CD4-positive, alpha-beta memory T cell (primary cell): Measurements from ENCODE around the gene GNPTAB. TPM values are rescaled to one million over a fixed set of nuclear protein-coding genes. Genes with fewer than 3 reads are reported as not detected.
"Not testable (repeated sequence)": the region's sequence is repeated elsewhere in the genome, so short reads cannot be mapped to it uniquely, and the experiment has no call there.

Source experiments
- CTCF ChIA-PET: fragments of 350-600 bp; sonication (Branson Sonifier 250); formaldehyde crosslinking; loops from one replicate; lab custom pipeline; 2021; ENCODE audit warnings: inconsistent platforms; ENCODE audit not compliant: partially characterized antibody; lab: Charles Lee
- POLR2A ChIA-PET: fragments of 350-600 bp; sonication (Branson Sonifier 250); formaldehyde crosslinking; loops from one replicate; lab custom pipeline; 2021; ENCODE audit not compliant: partially characterized antibody; lab: Charles Lee
- DNase-seq, 5 donors: peaks; one replicate each; pipeline versions ENCODE4 v3.0.0 to v3.0.0-alpha.2; 2020 to 2022; ENCODE audit warnings: mixed read lengths in 1 of 5
- H3K27ac ChIP-seq: one replicate; pipeline ENCODE4 v1.7.0; 2013; ENCODE audit warnings: low read depth, low read length
- H3K27me3 ChIP-seq: 2 replicates; pipeline ENCODE4 v1.7.0; 2013; ENCODE audit warnings: mild to moderate bottlenecking, low read length, moderate library complexity; ENCODE audit not compliant: insufficient read depth
- H3K36me3 ChIP-seq: 2 replicates; pipeline ENCODE4 v1.7.0; 2013; ENCODE audit warnings: mild to moderate bottlenecking, low read length, moderate library complexity; ENCODE audit not compliant: insufficient read depth
- H3K4me1 ChIP-seq: 2 replicates; pipeline ENCODE4 v1.7.0; 2013; ENCODE audit warnings: mild to moderate bottlenecking, low read length, moderate library complexity; ENCODE audit not compliant: insufficient read depth
- H3K4me3 ChIP-seq, 2 donors: one replicate each; pipeline ENCODE4 v1.7.0; 2013; ENCODE audit warnings: low read length in 2 of 2, mild to moderate bottlenecking in 1 of 2
- H3K9me3 ChIP-seq, 2 donors: one replicate each; pipeline ENCODE4 v1.7.0; 2013; ENCODE audit warnings: low read length in 2 of 2, control low read depth in 1 of 2; ENCODE audit not compliant: control insufficient read depth in 1 of 2
- H3K27ac Mint-ChIP-seq, 7 donors: one replicate each; pipeline ENCODE4 v1.8.0; 2020 to 2021; ENCODE audit warnings: mixed read lengths in 7 of 7, mild to moderate bottlenecking in 6 of 7, inconsistent platforms in 3 of 7, moderate library complexity in 3 of 7
- H3K27me3 Mint-ChIP-seq, 2 donors: one replicate each; pipeline ENCODE4 v1.8.0; 2020 to 2021; ENCODE audit warnings: mixed read lengths in 2 of 2
- H3K36me3 Mint-ChIP-seq, 2 donors: one replicate each; pipeline ENCODE4 v1.8.0; 2020 to 2021; ENCODE audit warnings: mixed read lengths in 2 of 2, inconsistent platforms in 1 of 2, mild to moderate bottlenecking in 1 of 2
- H3K4me1 Mint-ChIP-seq, 4 donors: one replicate each; pipeline ENCODE4 v1.8.0; 2020 to 2021; ENCODE audit warnings: mixed read lengths in 4 of 4, mild to moderate bottlenecking in 1 of 4
- H3K4me3 Mint-ChIP-seq, 8 donors: one replicate each; pipeline ENCODE4 v1.8.0; 2020 to 2021; ENCODE audit warnings: mixed read lengths in 8 of 8, mild to moderate bottlenecking in 7 of 8, moderate library complexity in 6 of 8, inconsistent platforms in 3 of 8
- H3K9me3 Mint-ChIP-seq, 8 donors: one replicate each; pipeline ENCODE4 v1.8.0; 2020 to 2021; ENCODE audit warnings: mixed read lengths in 8 of 8, mild to moderate bottlenecking in 5 of 8, inconsistent platforms in 3 of 8, moderate library complexity in 1 of 8
- intact Hi-C: fragments of 100-400 bp; cut with micrococcal nuclease; formaldehyde crosslinking; loops from one replicate; pipeline ENCODE4 v1.15.1; 2023
- polyA plus RNA-seq, 2 donors: library from polyadenylated mRNA; unstranded; fragments of 300-500 nt; fragmentation: Illumina TruSeq; gene quantifications; one replicate each; pipeline ENCODE4 v1.2.3, GENCODE V29; 2021
- total RNA-seq, 2 experiments: library from RNA; stranded (reverse); gene quantifications; one replicate each; pipeline ENCODE4 v1.2.3, GENCODE V29; 2021

The GNPTAB gene
- total and polyA plus RNA-seq, 4 experiments from 2014 or later, result 15.3 to 42.8 (median 34.1) TPM

- ChIA-PET CTCF (no interaction called here), POLR2A (no interaction called here)
- Histone ChIP-seq H3K4me1 (no peaks in the 10 kb centered on the region), H3K4me3 (no peak overlapping the region), H3K27ac (no peak overlapping the region), H3K27me3 (no peaks in the 10 kb centered on the region), H3K36me3 (no peaks in the 10 kb centered on the region), H3K9me3 (no peaks in the 10 kb centered on the region)
- DNase-seq, result no peak
- Mint-ChIP-seq H3K36me3 (no peaks in the 10 kb centered on the region), H3K9me3 (peaks cover 0 to 3% (median 0%) of the 10 kb centered on the region in 8 donors), H3K27me3 (no peaks in the 10 kb centered on the region), H3K4me1 (no peaks in the 10 kb centered on the region), H3K27ac (no peak overlapping the region), H3K4me3 (no peak overlapping the region)
- intact Hi-C loops, result no loop called here
These were observed 29.2 kb upstream of the GNPTAB start for GRCh38 chr12:101859664-101860607.

- Histone ChIP-seq H3K9me3 (no peaks in the 10 kb centered on the region), H3K27me3 (no peaks in the 10 kb centered on the region), H3K4me3 (no peak overlapping the region), H3K4me1 (no peaks in the 10 kb centered on the region), H3K27ac (no peak overlapping the region), H3K36me3 (no peaks in the 10 kb centered on the region)
- Mint-ChIP-seq H3K27ac (no peak overlapping the region), H3K36me3 (no peaks in the 10 kb centered on the region), H3K4me3 (no peak overlapping the region), H3K9me3 (no peaks in the 10 kb centered on the region), H3K27me3 (no peaks in the 10 kb centered on the region), H3K4me1 (no peaks in the 10 kb centered on the region)
- CTCF ChIA-PET, result no interaction called here
- no peak for DNase-seq
- POLR2A ChIA-PET, result no interaction called here
- intact Hi-C loops, result no loop called here
These were observed 27.6 kb upstream of the GNPTAB start for GRCh38 chr12:101858361-101858760.

- H3K27me3 ChIP-seq, result no peaks in the 10 kb centered on the region
- no peaks in the 10 kb centered on the region for H3K4me1 ChIP-seq
- H3K4me3 ChIP-seq, result no peak overlapping the region
- H3K36me3 ChIP-seq, result no peaks in the 10 kb centered on the region
- Mint-ChIP-seq H3K27ac (no peak overlapping the region), H3K27me3 (no peaks in the 10 kb centered on the region), H3K9me3 (no peaks in the 10 kb centered on the region), H3K4me3 (no peak overlapping the region), H3K36me3 (no peaks in the 10 kb centered on the region), H3K4me1 (no peaks in the 10 kb centered on the region)
- no peaks in the 10 kb centered on the region for H3K9me3 ChIP-seq
- H3K27ac ChIP-seq, result no peak overlapping the region
- intact Hi-C loops, result no loop called here
- ChIA-PET POLR2A (no interaction called here), CTCF (no interaction called here)
- no peak for DNase-seq
These were observed 26.3 kb upstream of the GNPTAB start for GRCh38 chr12:101857043-101857558.

GRCh38 chr12:101856614-101857013 lies 25.9 kb upstream of the GNPTAB start:
- DNase-seq, POLR2A ChIA-PET, H3K36me3 ChIP-seq, H3K27me3 ChIP-seq, H3K27ac ChIP-seq, H3K4me3 Mint-ChIP-seq, H3K36me3 Mint-ChIP-seq, H3K4me3 ChIP-seq, H3K4me1 ChIP-seq, intact Hi-C loops, H3K27me3 Mint-ChIP-seq, H3K4me1 Mint-ChIP-seq, H3K27ac Mint-ChIP-seq, H3K9me3 Mint-ChIP-seq, H3K9me3 ChIP-seq: not testable (repeated sequence)
- CTCF ChIA-PET, result interaction anchor here (5.6 kb wide), 1 partner anchor 17 kb away, joined by 25 read pairs; no protein-coding TSS in a partner anchor

GRCh38 chr12:101855976-101856375 lies 25.2 kb upstream of the GNPTAB start:
- Histone ChIP-seq H3K9me3 (no peaks in the 10 kb centered on the region), H3K27me3 (no peaks in the 10 kb centered on the region), H3K4me1 (no peaks in the 10 kb centered on the region), H3K36me3 (no peaks in the 10 kb centered on the region), H3K4me3 (no peak overlapping the region), H3K27ac (no peak overlapping the region)
- Mint-ChIP-seq H3K27me3 (no peaks in the 10 kb centered on the region), H3K36me3 (no peaks in the 10 kb centered on the region), H3K9me3 (no peaks in the 10 kb centered on the region), H3K4me3 (no peak overlapping the region), H3K27ac (no peak overlapping the region), H3K4me1 (no peaks in the 10 kb centered on the region)
- ChIA-PET POLR2A (no interaction called here), CTCF (interaction anchor here (5.6 kb wide), 1 partner anchor 16 kb away, joined by 25 read pairs; no protein-coding TSS in a partner anchor)
- intact Hi-C loops, result no loop called here
- DNase-seq, result no peak

- Histone ChIP-seq H3K27ac (no peak overlapping the region), H3K9me3 (no peaks in the 10 kb centered on the region), H3K27me3 (no peaks in the 10 kb centered on the region), H3K4me3 (no peak overlapping the region), H3K4me1 (no peaks in the 10 kb centered on the region), H3K36me3 (no peaks in the 10 kb centered on the region)
- no peak for DNase-seq
- ChIA-PET POLR2A (no interaction called here), CTCF (interaction anchor here (5.6 kb wide), 1 partner anchor 16 kb away, joined by 25 read pairs; no protein-coding TSS in a partner anchor)
- H3K9me3 Mint-ChIP-seq, result no peaks in the 10 kb centered on the region
- intact Hi-C loops, result no loop called here
- no peaks in the 10 kb centered on the region for H3K27me3 Mint-ChIP-seq
- H3K4me1 Mint-ChIP-seq, result no peaks in the 10 kb centered on the region
- H3K27ac Mint-ChIP-seq, result no peak overlapping the region
- H3K4me3 Mint-ChIP-seq, result no peak overlapping the region
- no peaks in the 10 kb centered on the region for H3K36me3 Mint-ChIP-seq
These were observed 24.7 kb upstream of the GNPTAB start for GRCh38 chr12:101855364-101855884.

GRCh38 chr12:101854747-101855146 lies 24.0 kb upstream of the GNPTAB start:
- ChIA-PET CTCF (interaction anchor here (5.6 kb wide), 1 partner anchor 15 kb away, joined by 25 read pairs; no protein-coding TSS in a partner anchor), POLR2A (no interaction called here)
- no peak overlapping the region for H3K4me3 Mint-ChIP-seq
- Histone ChIP-seq H3K27ac (no peak overlapping the region), H3K9me3 (no peaks in the 10 kb centered on the region), H3K27me3 (no peaks in the 10 kb centered on the region), H3K4me1 (no peaks in the 10 kb centered on the region), H3K36me3 (no peaks in the 10 kb centered on the region), H3K4me3 (no peak overlapping the region)
- H3K27me3 Mint-ChIP-seq, result no peaks in the 10 kb centered on the region
- no peak overlapping the region for H3K27ac Mint-ChIP-seq
- intact Hi-C loops, result no loop called here
- H3K4me1 Mint-ChIP-seq, result no peaks in the 10 kb centered on the region
- no peak for DNase-seq
- no peaks in the 10 kb centered on the region for H3K9me3 Mint-ChIP-seq
- no peaks in the 10 kb centered on the region for H3K36me3 Mint-ChIP-seq
